ENCODE results near the gene NQO1.

- TF ChIP-seq POLR2AphosphoS5 (IDR thresholded peaks at IDR 0.05; ENCODE audit: borderline replicate concordance, low read depth, low read length): no peak
- TF ChIP-seq FOXP2 (optimal IDR thresholded peaks at IDR 0.05; ENCODE audit: control extremely low read depth, extremely low read length, insufficient read depth): no peak
These were observed 53.2 kb downstream of the NQO1 start for GRCh38 chr16:69672998-69673713.
